ENCODE results near the gene FBXO17.

DNA sequence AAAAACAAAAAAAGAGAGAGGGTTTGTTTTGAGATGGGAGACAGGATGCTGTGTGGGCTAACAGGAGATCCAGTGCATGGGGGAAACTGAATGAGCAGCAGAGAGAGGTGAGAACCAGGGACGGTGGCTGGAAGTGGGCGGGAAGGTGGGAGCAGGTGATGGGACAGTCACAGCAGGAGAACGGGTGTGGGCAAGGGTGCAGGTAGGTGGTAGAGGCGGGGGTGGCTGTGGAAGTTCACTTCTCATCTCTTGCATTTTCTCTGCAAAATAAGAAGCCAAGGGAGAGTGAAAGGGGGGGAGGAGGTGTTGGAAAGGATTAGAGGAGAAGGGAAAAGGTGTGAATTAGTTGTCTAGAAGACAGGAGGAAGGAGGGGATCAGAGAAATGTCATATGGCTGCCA, 21.9 kb downstream of the FBXO17 start:
- no peak for TF ChIP-seq CTCF (IDR thresholded peaks at IDR 0.05)
- no peak for TF ChIP-seq POLR2A (IDR thresholded peaks at IDR 0.05)
